Measurements from ENCODE around the gene SETD2.
"Not testable (repeated sequence)": the region's sequence is repeated elsewhere in the genome, so short reads cannot be mapped to it uniquely, and the experiment has no call there.

Gene SETD2

DNA sequence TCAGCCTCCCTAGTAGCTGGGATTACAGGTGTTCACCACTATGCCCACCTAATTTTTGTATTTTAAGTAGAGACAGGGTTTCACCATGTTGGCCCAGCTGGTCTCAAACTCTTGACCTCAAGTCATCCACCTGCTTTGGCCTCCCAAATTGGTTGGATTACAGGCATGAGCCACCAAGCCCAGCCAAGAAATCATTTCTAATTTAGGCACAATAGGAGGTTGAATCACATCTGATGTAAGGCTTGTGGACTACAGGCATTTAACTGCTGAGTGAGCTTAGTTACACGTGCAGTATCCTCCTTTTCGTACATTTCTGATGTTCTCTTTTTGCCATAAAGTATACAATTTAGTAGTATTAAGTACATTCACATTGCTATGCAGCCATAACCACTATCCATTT is 31.1 kb upstream of the SETD2 start:
- Mint-ChIP-seq H3K27me3 (ENCODE audit: low read depth, poor library complexity) (no peaks in the 10 kb centered on the region), H3K36me3 (ENCODE audit: low read depth) (peaks cover 36% of the 10 kb centered on the region), H3K27ac (no peak overlapping the region), H3K4me1 (peaks cover 6% of the 10 kb centered on the region), H3K4me3 (no peak overlapping the region), H3K9me3 (no peaks in the 10 kb centered on the region)
- no peak for DNase-seq
- TF ChIP-seq, protein P1, sequence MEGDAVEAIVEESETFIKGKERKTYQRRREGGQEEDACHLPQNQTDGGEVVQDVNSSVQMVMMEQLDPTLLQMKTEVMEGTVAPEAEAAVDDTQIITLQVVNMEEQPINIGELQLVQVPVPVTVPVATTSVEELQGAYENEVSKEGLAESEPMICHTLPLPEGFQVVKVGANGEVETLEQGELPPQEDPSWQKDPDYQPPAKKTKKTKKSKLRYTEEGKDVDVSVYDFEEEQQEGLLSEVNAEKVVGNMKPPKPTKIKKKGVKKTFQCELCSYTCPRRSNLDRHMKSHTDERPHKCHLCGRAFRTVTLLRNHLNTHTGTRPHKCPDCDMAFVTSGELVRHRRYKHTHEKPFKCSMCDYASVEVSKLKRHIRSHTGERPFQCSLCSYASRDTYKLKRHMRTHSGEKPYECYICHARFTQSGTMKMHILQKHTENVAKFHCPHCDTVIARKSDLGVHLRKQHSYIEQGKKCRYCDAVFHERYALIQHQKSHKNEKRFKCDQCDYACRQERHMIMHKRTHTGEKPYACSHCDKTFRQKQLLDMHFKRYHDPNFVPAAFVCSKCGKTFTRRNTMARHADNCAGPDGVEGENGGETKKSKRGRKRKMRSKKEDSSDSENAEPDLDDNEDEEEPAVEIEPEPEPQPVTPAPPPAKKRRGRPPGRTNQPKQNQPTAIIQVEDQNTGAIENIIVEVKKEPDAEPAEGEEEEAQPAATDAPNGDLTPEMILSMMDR (IDR thresholded peaks at IDR 0.05), result no peak

DNA sequence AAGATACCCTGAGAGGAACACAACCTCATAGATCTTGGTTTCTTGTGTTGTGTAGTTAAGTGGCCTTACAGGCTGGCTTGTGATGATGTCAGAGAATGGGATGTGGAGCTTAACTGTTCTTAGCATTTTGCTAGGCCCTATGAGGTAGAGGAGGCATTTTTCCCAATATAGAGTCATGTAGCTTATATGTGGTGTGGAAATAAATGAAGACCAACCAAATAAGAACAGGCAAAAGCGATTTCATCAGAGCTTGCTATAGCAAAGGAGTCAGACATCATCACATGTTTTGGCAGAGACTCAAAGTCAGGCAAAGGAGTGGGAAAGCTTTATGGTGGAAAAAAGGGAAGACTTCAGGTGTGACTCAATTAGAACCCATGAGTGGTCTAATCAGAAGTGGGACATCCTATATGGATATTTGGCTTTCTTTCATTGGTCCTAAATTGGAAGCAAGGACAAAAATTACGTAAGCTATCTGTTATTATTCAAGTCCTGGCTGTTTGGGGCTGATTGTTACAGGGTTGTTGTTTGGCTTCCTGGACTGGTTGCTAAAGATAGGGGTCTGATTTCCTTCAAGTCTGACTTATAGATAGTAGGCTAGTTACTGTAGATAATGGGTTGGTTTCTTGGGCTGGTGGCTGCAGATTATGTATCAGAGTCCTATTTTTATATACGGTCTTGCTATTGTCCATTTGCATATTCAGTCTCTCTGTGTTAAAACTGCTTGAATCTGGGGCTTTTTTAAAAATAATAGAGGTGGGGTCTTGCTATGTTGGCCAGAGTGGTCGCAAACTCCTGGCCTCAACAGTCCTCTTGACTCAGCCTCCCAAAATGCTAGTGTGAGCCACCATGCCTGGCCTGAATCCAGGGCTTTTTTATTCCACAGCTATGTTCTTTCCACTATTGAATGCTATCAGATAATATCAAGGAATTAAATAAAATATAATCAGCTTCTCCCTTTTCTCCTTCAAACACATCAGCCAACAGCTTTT is 30.3 kb upstream of the SETD2 start:
- H3K9me3 Mint-ChIP-seq, result no peaks in the 10 kb centered on the region
- peaks cover 6% of the 10 kb centered on the region for H3K4me1 Mint-ChIP-seq
- TF ChIP-seq, protein P1 (IDR thresholded peaks at IDR 0.05), result no peak
- peaks cover 36% of the 10 kb centered on the region for H3K36me3 Mint-ChIP-seq (ENCODE audit: low read depth)
- H3K27me3 Mint-ChIP-seq (ENCODE audit: low read depth, poor library complexity), result no peaks in the 10 kb centered on the region
- no peak overlapping the region for H3K27ac Mint-ChIP-seq
- DNase-seq, result no peak
- no peak overlapping the region for H3K4me3 Mint-ChIP-seq

DNA sequence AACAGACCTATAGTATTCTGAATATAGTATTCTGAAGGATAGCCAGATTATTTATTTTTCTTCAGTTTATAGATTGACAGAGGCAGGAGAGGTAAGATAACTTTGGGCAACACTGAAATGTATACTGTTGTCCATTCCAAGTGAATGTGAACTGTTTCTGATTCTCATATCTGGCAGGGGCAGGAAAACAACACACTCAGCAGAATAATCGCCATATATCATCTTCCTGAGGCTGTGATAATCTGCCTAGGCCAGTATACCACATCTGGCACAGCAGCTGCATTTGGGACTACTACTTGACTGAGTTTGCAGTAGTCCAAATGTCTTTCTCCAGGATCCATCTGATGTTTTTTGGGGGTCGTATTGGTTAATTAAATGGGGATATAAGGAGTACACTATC is 22.4 kb upstream of the SETD2 start:
- TF ChIP-seq, protein P1 (IDR thresholded peaks at IDR 0.05), result no peak
- Mint-ChIP-seq H3K4me3 (no peak overlapping the region), H3K27me3 (ENCODE audit: low read depth, poor library complexity) (no peaks in the 10 kb centered on the region), H3K27ac (no peak overlapping the region), H3K4me1 (no peaks in the 10 kb centered on the region), H3K9me3 (no peaks in the 10 kb centered on the region), H3K36me3 (ENCODE audit: low read depth) (peaks cover 9% of the 10 kb centered on the region)
- no peak for DNase-seq

DNA sequence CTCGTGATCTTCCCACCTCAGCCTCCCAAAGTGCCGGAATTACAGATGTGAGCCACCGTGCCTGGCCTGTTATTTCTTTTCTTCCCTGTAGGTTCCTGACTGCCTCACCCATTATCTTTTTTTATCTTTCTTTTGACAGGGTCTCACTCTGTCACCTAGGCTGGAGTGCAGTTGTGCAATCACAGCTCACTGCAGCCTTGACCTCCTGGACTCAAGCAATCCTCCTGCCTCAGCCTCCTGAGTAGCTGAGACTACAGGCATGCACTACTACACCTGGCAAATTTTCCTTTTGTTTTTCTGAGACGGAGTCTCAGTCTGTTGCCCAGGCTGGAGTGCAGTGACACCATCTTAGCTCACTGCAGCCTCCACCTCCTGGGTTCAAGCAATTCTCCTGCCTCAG is 17.8 kb upstream of the SETD2 start:
- H3K27ac Mint-ChIP-seq; DNase-seq; H3K4me1 Mint-ChIP-seq; H3K27me3 Mint-ChIP-seq (ENCODE audit: low read depth, poor library complexity); H3K9me3 Mint-ChIP-seq; H3K4me3 Mint-ChIP-seq: not testable (repeated sequence)
- H3K36me3 Mint-ChIP-seq (ENCODE audit: low read depth), result peaks cover 32% of the 10 kb centered on the region

DNA sequence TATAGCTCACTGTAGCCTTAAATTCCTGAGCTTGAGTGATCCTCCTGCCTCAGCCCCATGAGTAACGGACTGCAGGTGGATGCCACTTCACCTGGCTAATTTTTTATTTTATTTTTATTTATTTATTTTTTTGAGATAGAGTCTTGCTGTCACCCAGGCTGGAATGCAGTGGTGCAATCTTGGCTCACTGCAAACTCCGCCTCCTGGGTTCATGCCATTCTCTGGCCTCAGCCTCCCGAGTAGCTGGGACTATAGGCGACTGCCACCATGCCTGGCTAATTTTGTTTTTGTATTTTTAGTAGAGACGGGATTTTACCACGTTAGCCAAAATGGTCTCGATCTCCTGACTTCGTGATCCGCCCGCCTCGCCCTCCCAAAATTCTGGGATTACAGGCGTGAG is 16.1 kb upstream of the SETD2 start:
- H3K9me3 Mint-ChIP-seq; H3K4me1 Mint-ChIP-seq; H3K4me3 Mint-ChIP-seq; DNase-seq; H3K27ac Mint-ChIP-seq; H3K27me3 Mint-ChIP-seq (ENCODE audit: low read depth, poor library complexity): not testable (repeated sequence)
- H3K36me3 Mint-ChIP-seq (ENCODE audit: low read depth), result peaks cover 38% of the 10 kb centered on the region

DNA sequence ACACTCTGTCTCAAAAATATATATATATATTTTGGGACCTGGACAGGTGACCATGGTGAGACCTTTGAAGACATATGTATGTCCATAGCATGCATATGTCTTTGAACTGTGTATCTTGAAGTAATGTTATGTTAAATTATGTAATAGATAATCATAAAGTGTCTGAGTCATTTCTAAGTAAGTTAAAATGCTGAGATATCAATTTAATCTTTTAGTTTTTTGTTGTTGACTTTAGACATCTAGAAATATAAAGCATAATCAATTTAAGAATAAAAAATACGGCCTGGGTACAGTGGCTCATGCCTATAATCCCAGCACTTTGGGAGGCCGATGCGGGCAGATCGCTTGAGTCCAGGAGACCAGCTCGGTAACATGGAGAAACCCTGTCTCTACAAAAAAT is 12.7 kb upstream of the SETD2 start:
- peaks cover 51% of the 10 kb centered on the region for H3K36me3 Mint-ChIP-seq (ENCODE audit: low read depth)
- DNase-seq, result no peak
- TF ChIP-seq, protein P1 (IDR thresholded peaks at IDR 0.05), result no peak
- H3K4me1 Mint-ChIP-seq, result no peaks in the 10 kb centered on the region
- no peak overlapping the region for H3K4me3 Mint-ChIP-seq
- no peaks in the 10 kb centered on the region for H3K27me3 Mint-ChIP-seq (ENCODE audit: low read depth, poor library complexity)
- no peaks in the 10 kb centered on the region for H3K9me3 Mint-ChIP-seq
- H3K27ac Mint-ChIP-seq, result no peak overlapping the region
